ENCODE measurements around the gene SYNJ1. TPM values are rescaled to one million over a fixed set of nuclear protein-coding genes. Genes with fewer than 3 reads are reported as not detected.

SYNJ1 gene
- total and polyA plus RNA-seq, 2 of the 13 experiments (the other 11 are each of a cell fraction or from before 2014, with no cell fraction given) = 2.0 to 2.7 TPM

DNA sequence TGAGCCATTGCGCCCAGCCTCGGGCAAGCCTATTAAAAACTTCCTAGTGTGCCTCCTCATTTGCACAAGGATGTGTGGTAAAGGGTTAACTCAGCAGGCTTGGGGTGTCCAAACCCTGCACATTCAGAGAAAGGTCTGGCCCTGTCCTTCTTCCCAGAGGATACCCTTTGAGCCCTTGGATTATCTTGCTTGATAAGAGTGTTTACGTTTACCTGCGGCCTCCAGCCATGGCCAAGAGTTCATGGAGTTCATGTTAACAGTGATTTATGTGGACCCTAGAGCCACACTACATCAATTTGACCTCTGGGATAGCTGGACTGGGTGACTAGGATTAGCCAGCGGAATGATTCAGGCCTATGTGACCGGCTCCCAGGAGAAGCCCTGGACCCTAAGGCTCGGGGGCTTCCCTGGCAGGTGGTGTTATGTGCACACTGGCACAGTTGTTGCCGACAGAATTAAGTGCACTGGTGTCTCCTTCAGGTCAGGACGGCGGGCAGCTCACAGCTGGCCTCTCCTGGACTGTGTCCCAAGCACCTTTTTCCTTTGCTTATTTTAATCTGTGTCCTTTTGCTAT, 134.8 kb downstream of the SYNJ1 start (continued):
- peak; percentile 99 for TF ChIP-seq DPF2 (CRISPR knock-in tag; IDR thresholded peaks at IDR 0.05; ENCODE audit: borderline replicate concordance, low read depth)
- TF ChIP-seq ZNF331 (CRISPR knock-in tag; IDR thresholded peaks at IDR 0.05) = peak; percentile 92; the same call in 1 of the 2 replicates
- TF ChIP-seq ZNF292 (CRISPR knock-in tag; IDR thresholded peaks at IDR 0.05; ENCODE audit: borderline replicate concordance, low read depth) = peak; percentile 62; the same call in 1 of the 2 replicates
- TF ChIP-seq BCL6 (CRISPR knock-in tag; IDR thresholded peaks at IDR 0.05) = peak; percentile 97
- peak; percentile 100 for TF ChIP-seq HDAC2 (CRISPR knock-in tag; IDR thresholded peaks at IDR 0.05)
- no peak for TF ChIP-seq ZNF850 (CRISPR knock-in tag; conservative IDR thresholded peaks at IDR 0.05)
- peak; percentile 81 for TF ChIP-seq MIER2 (CRISPR knock-in tag; IDR thresholded peaks at IDR 0.05)
- peak; percentile 46 for TF ChIP-seq CEBPG (CRISPR knock-in tag; IDR thresholded peaks at IDR 0.05)
- no peak for TF ChIP-seq ZNF749 (CRISPR knock-in tag; IDR thresholded peaks at IDR 0.05; ENCODE audit: borderline replicate concordance)
- peak; percentile 88 for TF ChIP-seq SOX5 (CRISPR knock-in tag; IDR thresholded peaks at IDR 0.05; ENCODE audit: borderline replicate concordance)
- peak; percentile 99 for TF ChIP-seq RXRA (CRISPR knock-in tag; IDR thresholded peaks at IDR 0.05)
- TF ChIP-seq ZNF619 (CRISPR knock-in tag; IDR thresholded peaks at IDR 0.05) = no peak
- no peak for TF ChIP-seq HNRNPL (IDR thresholded peaks at IDR 0.05; ENCODE audit: low read depth, low read length)
- peak; percentile 55 for TF ChIP-seq DRAP1 (CRISPR knock-in tag; IDR thresholded peaks at IDR 0.05)
- TF ChIP-seq CCDC6 (CRISPR knock-in tag; IDR thresholded peaks at IDR 0.05) = peak; percentile 51; the same call in 1 of the 2 replicates
- TF ChIP-seq ZNF577 (CRISPR knock-in tag; IDR thresholded peaks at IDR 0.05; ENCODE audit: borderline replicate concordance, low read depth) = no peak
- TF ChIP-seq ZNF790 (CRISPR knock-in tag; IDR thresholded peaks at IDR 0.05; ENCODE audit: borderline replicate concordance) = no peak
- TF ChIP-seq ZNF460 (CRISPR knock-in tag; IDR thresholded peaks at IDR 0.05; ENCODE audit: borderline replicate concordance) = no peak
- TF ChIP-seq FOXP1 (IDR thresholded peaks at IDR 0.05) = no peak
- peak; percentile 97 for TF ChIP-seq FOXP1 (CRISPR knock-in tag; IDR thresholded peaks at IDR 0.05)
- TF ChIP-seq ZNF274 (CRISPR knock-in tag; IDR thresholded peaks at IDR 0.05) = peak; percentile 80; the same call in 1 of the 2 replicates
- TF ChIP-seq ZNF543 (CRISPR knock-in tag; IDR thresholded peaks at IDR 0.05) = 0 out of 2 replicates have a peak, but pooled peaks have one; percentile 59
- peak; percentile 99 for TF ChIP-seq RCOR2 (CRISPR knock-in tag; IDR thresholded peaks at IDR 0.05)
- TF ChIP-seq ZNF282 (IDR thresholded peaks at IDR 0.05; ENCODE audit: partially characterized antibody) = no peak
- no peak for TF ChIP-seq KLF9 (CRISPR knock-in tag; IDR thresholded peaks at IDR 0.05; ENCODE audit: low read depth)
- TF ChIP-seq ZBTB7B (CRISPR knock-in tag; IDR thresholded peaks at IDR 0.05) = peak; percentile 95
- TF ChIP-seq ZNF562 (CRISPR knock-in tag; IDR thresholded peaks at IDR 0.05; ENCODE audit: borderline replicate concordance) = no peak
- TF ChIP-seq AHDC1 (CRISPR knock-in tag; IDR thresholded peaks at IDR 0.05; ENCODE audit: borderline replicate concordance) = peak; percentile 98
- TF ChIP-seq KAT8 (CRISPR knock-in tag; IDR thresholded peaks at IDR 0.05) = peak; percentile 83
- peak; percentile 42; the same call in 1 of the 2 replicates for TF ChIP-seq ZNF629 (CRISPR knock-in tag; conservative IDR thresholded peaks at IDR 0.05)
